Activated CD8-positive, alpha-beta memory T cell treated with anti-CD3 and anti-CD28 coated beads for 36 hours (primary cell): ENCODE data around the gene PRM2. TPM values are rescaled to one million over a fixed set of nuclear protein-coding genes. Genes with fewer than 3 reads are reported as not detected.
"Not testable (repeated sequence)": the region's sequence is repeated elsewhere in the genome, so short reads cannot be mapped to it uniquely, and the experiment has no call there.

Experiments used
- CTCF ChIA-PET: fragments of 350-600 bp; sonication (Branson Sonifier 250); formaldehyde crosslinking; loops from one replicate; lab custom pipeline; 2021; ENCODE audit warnings: antibody characterized with exemption; lab: Charles Lee
- POLR2A ChIA-PET: fragments of 350-600 bp; sonication (Branson Sonifier 250); formaldehyde crosslinking; loops from one replicate; lab custom pipeline; 2021; ENCODE audit warnings: antibody characterized with exemption; lab: Charles Lee
- total RNA-seq, 2 experiments: library from RNA; stranded (reverse); gene quantifications; one replicate each; pipeline ENCODE4 v1.2.3, GENCODE V29; 2021

Gene PRM2
- total RNA-seq, 2 experiments from 2014 or later: not detected

- ChIA-PET POLR2A (interaction anchor here (2.4 kb wide), 1 partner anchor 54 kb away, joined by 15 read pairs; the partner anchor contains the start of gene SOCS1), CTCF (interaction anchor here (1.2 to 1.6 kb wide), 2 partner anchors 12 to 28 kb away, joined by 3 to 4 read pairs; no protein-coding TSS in a partner anchor)
Measured at GRCh38 chr16:11309895-11310633, 33.8 kb upstream of the PRM2 start.

GRCh38 chr16:11308493-11309283 is 32.4 kb upstream of the PRM2 start:
- POLR2A ChIA-PET: no interaction called here

GRCh38 chr16:11307639-11308492 is 31.6 kb upstream of the PRM2 start:
- POLR2A ChIA-PET: no interaction called here

More at GRCh38 chr16:11308493-11309283, 32.4 kb upstream of the PRM2 start:
- CTCF ChIA-PET: interaction anchor here (1.2 kb wide), 1 partner anchor 10 kb away, joined by 4 read pairs; no protein-coding TSS in a partner anchor

GRCh38 chr16:11306997-11307638 is 30.8 kb upstream of the PRM2 start:
- POLR2A ChIA-PET: no interaction called here
- CTCF ChIA-PET: no interaction called here

More at GRCh38 chr16:11307639-11308492, 31.6 kb upstream of the PRM2 start:
- CTCF ChIA-PET: interaction anchor here (1.2 kb wide), 1 partner anchor 9 kb away, joined by 4 read pairs; no protein-coding TSS in a partner anchor

GRCh38 chr16:11306381-11306780 is 30.1 kb upstream of the PRM2 start:
- ChIA-PET POLR2A (no interaction called here), CTCF (no interaction called here)

GRCh38 chr16:11303405-11304138 is 27.3 kb upstream of the PRM2 start:
- ChIA-PET CTCF (no interaction called here), POLR2A (no interaction called here)

- POLR2A ChIA-PET: no interaction called here
- CTCF ChIA-PET: no interaction called here
Measured at GRCh38 chr16:11302977-11303376, 26.7 kb upstream of the PRM2 start.

- ChIA-PET CTCF (no interaction called here), POLR2A (no interaction called here)
Measured at GRCh38 chr16:11301645-11302501, 25.6 kb upstream of the PRM2 start.

- POLR2A ChIA-PET: no interaction called here
- CTCF ChIA-PET: no interaction called here
Measured at GRCh38 chr16:11300560-11300892, 24.2 kb upstream of the PRM2 start.

GRCh38 chr16:11299865-11300559 is 23.7 kb upstream of the PRM2 start:
- CTCF ChIA-PET: no interaction called here
- POLR2A ChIA-PET: no interaction called here

- POLR2A ChIA-PET: not testable (repeated sequence)
- CTCF ChIA-PET: interaction anchor here (1.2 to 1.5 kb wide), 2 partner anchors 10 to 12 kb away, joined by 4 read pairs; no protein-coding TSS in a partner anchor
Measured at GRCh38 chr16:11298950-11299547, 22.8 kb upstream of the PRM2 start.

- ChIA-PET POLR2A (interaction anchor here (0.6 kb wide), 1 partner anchor 42 kb away, joined by 4 read pairs; the partner anchor contains the start of gene SOCS1), CTCF (interaction anchor here (0.6 to 1.5 kb wide), 7 partner anchors 10 to 75 kb away, joined by 3 to 5 read pairs (median 4); partner anchors contain the start of gene SOCS1)
Measured at GRCh38 chr16:11298143-11298900, 22.0 kb upstream of the PRM2 start.

- CTCF ChIA-PET: interaction anchor here (0.6 to 1.5 kb wide), 8 partner anchors 11 to 75 kb away, joined by 3 to 5 read pairs (median 4); partner anchors contain the start of gene SOCS1
- POLR2A ChIA-PET: interaction anchor here (0.6 to 1.4 kb wide), 4 partner anchors 14 to 44 kb away, joined by 3 to 8 read pairs (median 4); partner anchors contain the start of gene SOCS1
Measured at GRCh38 chr16:11297492-11298142, 21.3 kb upstream of the PRM2 start.

GRCh38 chr16:11296706-11297491 is 20.6 kb upstream of the PRM2 start:
- POLR2A ChIA-PET: interaction anchor here (0.6 to 1.4 kb wide), 3 partner anchors 15 to 43 kb away, joined by 3 to 8 read pairs (median 4); no protein-coding TSS in a partner anchor

More at GRCh38 chr16:11296706-11297491, 20.6 kb upstream of the PRM2 start:
- CTCF ChIA-PET: interaction anchor here (0.6 to 1.5 kb wide), 5 partner anchors 15 to 76 kb away, joined by 3 to 5 read pairs (median 3); partner anchors contain the start of gene SOCS1
